ENCODE measurements around the gene SNX18.

DNA sequence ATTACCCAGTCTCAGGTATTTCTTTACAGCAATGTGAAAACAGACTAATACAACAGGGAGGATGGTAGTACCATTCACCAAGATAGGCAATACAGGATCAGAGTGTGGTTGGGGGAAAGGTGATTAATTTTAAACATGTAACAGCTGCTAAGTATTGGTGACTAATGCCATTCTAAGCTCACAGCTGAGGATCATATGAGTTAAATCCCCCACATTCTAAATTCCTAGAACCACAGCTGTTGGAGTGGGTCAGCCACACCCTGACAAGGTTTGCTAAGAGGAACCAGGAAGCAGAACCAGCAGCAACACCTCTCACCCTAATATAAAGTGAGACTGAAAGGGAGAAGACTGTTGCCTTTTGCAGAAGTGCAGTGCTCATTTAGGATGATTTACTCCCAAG is 37.3 kb upstream of the SNX18 start:
- TF ChIP-seq, protein P1, sequence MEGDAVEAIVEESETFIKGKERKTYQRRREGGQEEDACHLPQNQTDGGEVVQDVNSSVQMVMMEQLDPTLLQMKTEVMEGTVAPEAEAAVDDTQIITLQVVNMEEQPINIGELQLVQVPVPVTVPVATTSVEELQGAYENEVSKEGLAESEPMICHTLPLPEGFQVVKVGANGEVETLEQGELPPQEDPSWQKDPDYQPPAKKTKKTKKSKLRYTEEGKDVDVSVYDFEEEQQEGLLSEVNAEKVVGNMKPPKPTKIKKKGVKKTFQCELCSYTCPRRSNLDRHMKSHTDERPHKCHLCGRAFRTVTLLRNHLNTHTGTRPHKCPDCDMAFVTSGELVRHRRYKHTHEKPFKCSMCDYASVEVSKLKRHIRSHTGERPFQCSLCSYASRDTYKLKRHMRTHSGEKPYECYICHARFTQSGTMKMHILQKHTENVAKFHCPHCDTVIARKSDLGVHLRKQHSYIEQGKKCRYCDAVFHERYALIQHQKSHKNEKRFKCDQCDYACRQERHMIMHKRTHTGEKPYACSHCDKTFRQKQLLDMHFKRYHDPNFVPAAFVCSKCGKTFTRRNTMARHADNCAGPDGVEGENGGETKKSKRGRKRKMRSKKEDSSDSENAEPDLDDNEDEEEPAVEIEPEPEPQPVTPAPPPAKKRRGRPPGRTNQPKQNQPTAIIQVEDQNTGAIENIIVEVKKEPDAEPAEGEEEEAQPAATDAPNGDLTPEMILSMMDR (IDR thresholded peaks at IDR 0.05) = no peak
- TF ChIP-seq POLR2A (IDR thresholded peaks at IDR 0.05) (no peak), POLR2AphosphoS5 (IDR thresholded peaks at IDR 0.05) (no peak)
